GM18505 (cell line): Measurements from ENCODE around the gene TMEM62.

Experiments used
- ATAC-seq: cut with Tn5 transposase; IDR thresholded peaks from one replicate; pipeline ENCODE4 v1.9.1; 2021; ENCODE audit not compliant: unreplicated experiment
- POLR2A ChIP-seq: IDR thresholded peaks from 4 replicates; pipeline ENCODE4 v1.6.1; 2011; ENCODE audit warnings: borderline replicate concordance; ENCODE audit not compliant: insufficient read depth, insufficient read length; ENCODE audit errors: extremely low read depth

TMEM62 gene

DNA sequence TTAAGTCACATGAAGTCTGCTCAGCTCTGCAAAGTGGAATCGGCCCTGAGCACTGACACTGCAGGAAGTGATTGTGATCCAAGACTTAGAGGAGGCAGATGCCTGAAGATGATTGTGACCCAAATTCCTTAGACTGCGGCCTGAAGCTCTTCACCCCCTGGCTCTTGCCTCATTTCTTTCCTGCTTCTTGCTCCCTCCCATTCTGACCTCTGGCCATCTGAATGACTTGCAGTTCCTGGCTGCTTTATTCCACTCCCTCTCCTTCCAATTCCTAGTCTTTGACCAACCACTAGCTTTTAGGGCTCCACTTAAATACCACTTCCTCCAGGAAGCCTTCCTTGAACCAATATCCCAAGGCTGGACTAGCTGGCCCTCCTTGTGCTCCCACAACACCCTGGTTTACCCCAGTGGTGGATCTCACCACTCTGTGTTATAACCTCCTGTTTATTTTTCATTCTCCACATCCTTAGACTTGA, 97.3 kb downstream of the TMEM62 start:
- no peak for TF ChIP-seq POLR2A
- ATAC-seq = no peak

DNA sequence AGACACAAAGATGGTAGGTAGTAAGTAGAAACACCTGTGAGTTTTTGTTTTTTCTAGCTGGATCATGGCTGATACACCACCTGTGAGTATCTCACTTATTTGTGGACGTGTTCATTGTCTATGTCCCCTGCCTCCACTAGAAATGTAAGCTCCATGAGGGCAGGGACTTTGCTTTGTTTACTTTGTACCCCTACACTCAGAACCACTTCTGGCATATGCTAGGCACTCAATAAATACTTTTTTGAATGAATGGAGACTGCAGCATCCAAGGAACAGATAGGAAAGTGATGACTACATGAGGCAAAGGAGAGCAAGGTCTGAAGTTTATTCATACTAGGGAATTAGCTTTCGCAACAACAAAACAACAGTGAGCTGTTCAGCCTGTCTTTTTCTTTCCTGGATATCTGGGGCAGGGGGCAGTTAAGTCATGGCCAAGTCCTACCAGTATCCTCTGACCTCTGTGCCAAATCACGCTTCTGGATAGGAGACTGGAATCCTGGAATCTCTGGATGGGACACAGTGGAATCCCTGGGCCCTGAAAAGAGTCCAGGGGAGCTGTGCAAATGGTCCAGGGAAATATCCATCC, 99.0 kb downstream of the TMEM62 start:
- ATAC-seq = no peak
- no peak for TF ChIP-seq POLR2A
